Suprapubic skin (tissue), 4 donors: ENCODE data around the gene RNLS.

Experiments used
- CTCF ChIP-seq, 2 donors: fragments of 200-600 bp in 1 of 2; fragments of 450-650 bp in 1 of 2; sonication (generic) in 1 of 2; IDR thresholded peaks; one replicate each; pipeline ENCODE4 v1.5.1; 2016 to 2019; ENCODE audit warnings: antibody characterized with exemption in 2 of 2, mild to moderate bottlenecking in 1 of 2, moderate library complexity in 1 of 2
- EP300 ChIP-seq: sonication (generic); formaldehyde crosslinking; IDR thresholded peaks from one replicate; pipeline ENCODE4 v1.6.1; 2017; ENCODE audit warnings: antibody characterized with exemption
- POLR2A ChIP-seq, 2 donors: fragments of 450-650 bp; IDR thresholded peaks; one replicate each; pipeline ENCODE4 v1.6.1; 2017; ENCODE audit warnings: antibody characterized with exemption in 2 of 2, mild to moderate bottlenecking in 2 of 2, moderate library complexity in 2 of 2
- POLR2AphosphoS5 ChIP-seq, 3 donors: sonication (generic); formaldehyde crosslinking; IDR thresholded peaks; one replicate each; pipeline ENCODE4 v1.6.1; 2017; ENCODE audit warnings: antibody characterized with exemption in 3 of 3

- TF ChIP-seq CTCF (IDR thresholded peaks at IDR 0.05): no peak
- no peak for TF ChIP-seq EP300
- no peak for TF ChIP-seq POLR2AphosphoS5 (IDR thresholded peaks at IDR 0.05)
- TF ChIP-seq POLR2A (IDR thresholded peaks at IDR 0.05): no peak
Measured at GRCh38 chr10:88245974-88246511, 337.1 kb downstream of the RNLS start.
